DOHH2 (cell line): ENCODE data around the gene KRTAP16-1.
"Not testable (repeated sequence)": the region's sequence is repeated elsewhere in the genome, so short reads cannot be mapped to it uniquely, and the experiment has no call there.

Experiments
- EZH2phosphoT487 ChIP-seq: fragments of 200-600 bp; sonication (generic); IDR thresholded peaks from 2 replicates; pipeline ENCODE4 v1.6.1; 2017; ENCODE audit warnings: borderline replicate concordance, mild to moderate bottlenecking, antibody characterized with exemption, low read length, moderate library complexity, mixed read lengths
- TF ChIP-seq, protein P1 (sequence below): fragments of 200-600 bp; sonication (generic); IDR thresholded peaks from one replicate; pipeline ENCODE4 v1.5.1; 2014; ENCODE audit warnings: antibody characterized with exemption, mild to moderate bottlenecking, low read depth, low read length; ENCODE audit not compliant: poor library complexity, severe bottlenecking

DNA sequence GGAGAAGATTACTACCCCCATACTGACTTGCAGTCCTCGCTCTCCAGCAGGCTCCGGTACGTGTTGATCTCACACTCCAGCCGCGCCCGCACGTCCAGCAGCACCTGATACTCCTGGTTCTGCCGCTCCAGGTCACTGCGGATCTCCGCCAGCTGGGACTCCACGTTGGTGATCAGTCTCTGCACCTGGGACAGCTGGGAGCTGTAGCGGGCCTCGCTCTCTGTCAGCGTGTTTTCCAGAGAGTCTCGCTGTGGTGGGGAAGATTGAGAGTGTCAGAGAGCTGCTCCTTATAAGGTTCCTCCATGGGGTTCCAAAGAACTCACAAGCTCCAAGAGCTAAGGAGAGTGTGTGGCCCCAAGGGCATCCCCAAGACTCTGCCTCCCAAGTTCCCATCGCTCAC lies 37.3 kb upstream of the KRTAP16-1 start:
- TF ChIP-seq, protein P1, sequence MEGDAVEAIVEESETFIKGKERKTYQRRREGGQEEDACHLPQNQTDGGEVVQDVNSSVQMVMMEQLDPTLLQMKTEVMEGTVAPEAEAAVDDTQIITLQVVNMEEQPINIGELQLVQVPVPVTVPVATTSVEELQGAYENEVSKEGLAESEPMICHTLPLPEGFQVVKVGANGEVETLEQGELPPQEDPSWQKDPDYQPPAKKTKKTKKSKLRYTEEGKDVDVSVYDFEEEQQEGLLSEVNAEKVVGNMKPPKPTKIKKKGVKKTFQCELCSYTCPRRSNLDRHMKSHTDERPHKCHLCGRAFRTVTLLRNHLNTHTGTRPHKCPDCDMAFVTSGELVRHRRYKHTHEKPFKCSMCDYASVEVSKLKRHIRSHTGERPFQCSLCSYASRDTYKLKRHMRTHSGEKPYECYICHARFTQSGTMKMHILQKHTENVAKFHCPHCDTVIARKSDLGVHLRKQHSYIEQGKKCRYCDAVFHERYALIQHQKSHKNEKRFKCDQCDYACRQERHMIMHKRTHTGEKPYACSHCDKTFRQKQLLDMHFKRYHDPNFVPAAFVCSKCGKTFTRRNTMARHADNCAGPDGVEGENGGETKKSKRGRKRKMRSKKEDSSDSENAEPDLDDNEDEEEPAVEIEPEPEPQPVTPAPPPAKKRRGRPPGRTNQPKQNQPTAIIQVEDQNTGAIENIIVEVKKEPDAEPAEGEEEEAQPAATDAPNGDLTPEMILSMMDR: not testable (repeated sequence)
- not testable (repeated sequence) for TF ChIP-seq EZH2phosphoT487
